Stimulated activated CD4-positive, alpha-beta T cell treated with anti-CD3 and anti-CD28 coated beads, Interleukin-15, amount 100 ng/mL, for 48 hours (primary cell): Measurements from ENCODE around the gene MEI1.
"Not testable (repeated sequence)": the region's sequence is repeated elsewhere in the genome, so short reads cannot be mapped to it uniquely, and the experiment has no call there.

Experiments
- DNase-seq, 2 donors: peaks; one replicate each; pipeline ENCODE4 v3.0.0-alpha.2; 2020; ENCODE audit warnings: low read depth in 2 of 2

MEI1 gene

GRCh38 chr22:41699264-41700107 is at the start of gene MEI1:
Gene MEI1 (plus strand): TSS chr22:41699503. CDS start chr22:41699539, 36 bp downstream.
- DNase-seq: peak; percentile 88 to 90

DNA sequence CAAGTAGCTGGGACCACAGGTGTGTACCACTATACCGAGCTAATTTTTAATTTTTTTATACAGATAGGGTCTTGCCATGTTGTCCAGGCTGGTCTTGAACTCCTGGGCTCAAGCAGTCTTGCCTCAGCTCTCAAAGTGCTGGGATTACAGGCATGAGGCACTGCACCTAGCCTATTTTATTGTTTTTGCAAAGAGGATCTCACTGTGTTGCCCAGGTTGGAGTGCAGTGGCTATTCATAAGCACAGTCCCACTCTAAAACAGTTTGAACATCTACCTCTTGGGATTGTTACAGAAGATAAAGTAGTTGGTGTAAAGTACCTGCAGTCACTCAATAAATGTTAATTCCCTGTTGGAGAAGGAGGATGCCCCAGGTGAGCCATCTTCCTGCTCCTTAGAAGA is 49.1 kb upstream of the MEI1 start:
- no peak for DNase-seq

DNA sequence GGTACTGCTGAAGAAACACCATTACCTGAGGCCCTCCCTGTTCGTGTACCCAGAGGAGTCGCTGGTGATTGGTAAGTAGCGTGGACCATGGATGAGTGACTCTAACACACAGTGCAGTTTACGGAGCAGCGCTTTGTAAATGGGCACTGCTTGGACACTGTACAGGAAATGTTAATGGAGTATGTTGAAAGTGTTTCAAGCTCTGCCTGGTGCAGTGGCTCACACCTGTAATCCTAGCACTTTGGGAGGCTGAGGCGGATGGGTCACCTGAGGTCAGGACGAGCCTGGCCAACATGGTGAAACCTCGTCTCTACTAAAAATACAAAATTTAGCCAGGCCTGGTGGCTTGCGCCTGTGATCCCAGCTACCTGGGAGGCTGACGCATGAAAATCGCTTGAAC is 48.5 kb upstream of the MEI1 start:
- DNase-seq: no peak

- no peak for DNase-seq
These were observed 45.0 kb upstream of the MEI1 start for GRCh38 chr22:41654322-41654721.

DNA sequence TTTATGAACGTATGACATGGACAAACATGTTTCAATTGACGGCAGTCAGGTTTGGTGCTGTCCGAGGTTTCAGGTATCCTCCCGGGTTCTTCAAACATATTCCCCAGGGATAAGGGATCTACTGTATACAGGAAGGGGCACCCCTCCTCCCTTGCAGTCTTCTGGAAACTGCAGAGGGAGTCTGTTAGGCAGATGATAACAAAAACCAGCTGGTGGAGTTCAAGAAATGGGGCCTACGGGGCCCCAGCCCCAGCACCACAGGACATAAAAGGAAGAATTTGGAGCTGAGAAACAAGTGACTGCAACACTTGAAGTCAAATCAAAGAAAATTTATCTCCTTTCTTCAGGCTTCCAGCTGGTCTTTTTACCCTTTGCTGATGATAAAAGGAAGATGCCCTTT is 42.7 kb upstream of the MEI1 start:
- no peak for DNase-seq

- no peak for DNase-seq
These were observed 41.6 kb upstream of the MEI1 start for GRCh38 chr22:41657709-41658108.

DNA sequence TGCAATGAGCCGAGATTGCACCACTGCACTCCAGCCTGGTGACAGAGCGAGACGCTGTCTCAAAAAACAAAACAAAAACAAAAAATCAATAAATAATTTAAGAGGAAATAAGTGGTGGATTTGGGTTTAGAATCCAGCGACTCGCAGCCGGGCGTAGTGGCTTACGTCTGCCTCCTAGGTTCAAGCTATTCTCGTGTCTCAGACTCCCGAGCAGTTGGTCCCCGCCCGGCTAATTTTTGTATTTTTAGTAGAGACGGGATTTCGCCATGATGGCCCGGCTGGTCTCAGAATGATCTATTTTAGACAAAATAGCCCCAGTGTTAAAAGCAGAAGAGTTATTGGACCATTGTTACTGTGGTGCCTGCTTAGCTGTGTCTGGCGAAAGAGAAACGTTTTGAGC is 40.4 kb upstream of the MEI1 start:
- no peak for DNase-seq

DNA sequence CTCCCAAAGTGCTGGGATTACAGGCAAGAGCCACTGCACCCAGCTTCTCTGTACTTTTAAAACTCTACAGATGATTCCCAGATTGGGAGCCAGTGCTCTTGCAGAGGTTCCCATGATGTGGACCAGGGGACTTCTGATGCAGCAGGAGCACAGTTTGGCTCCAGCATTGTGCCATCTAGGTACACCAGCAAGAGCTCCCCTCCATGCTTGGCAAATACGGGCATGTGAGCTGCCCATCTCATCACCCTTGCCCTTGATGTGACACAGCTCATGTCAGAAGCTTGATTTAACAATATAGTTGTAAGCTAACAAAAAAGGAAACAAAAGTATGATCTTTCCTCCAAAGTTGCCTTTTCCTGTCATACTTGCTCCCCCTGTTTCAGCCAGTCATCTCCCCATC is 39.4 kb upstream of the MEI1 start:
- DNase-seq: no peak

GRCh38 chr22:41660416-41660815 is 38.9 kb upstream of the MEI1 start:
- DNase-seq: no peak

DNA sequence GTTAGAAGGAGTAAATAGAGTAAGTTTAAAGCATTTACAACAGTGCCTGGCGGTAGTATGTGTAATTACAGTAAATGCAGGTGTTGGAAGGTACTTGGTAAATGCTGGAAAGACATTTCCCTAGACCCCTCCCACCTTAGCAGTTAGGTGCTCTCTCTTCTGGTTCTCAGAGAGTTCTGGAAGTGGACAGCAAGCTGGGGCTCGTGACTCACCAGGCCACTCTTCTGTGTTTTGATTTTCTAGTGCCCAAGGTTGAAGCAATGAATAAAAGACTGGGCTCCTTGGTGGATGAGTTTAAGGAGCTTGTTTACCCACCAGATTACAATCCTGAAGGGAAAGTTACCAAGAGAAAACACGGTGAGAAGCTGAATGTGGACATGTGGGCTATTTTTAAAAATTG is 38.2 kb upstream of the MEI1 start:
- DNase-seq: no peak

- no peak for DNase-seq
These were observed 37.6 kb upstream of the MEI1 start for GRCh38 chr22:41661713-41662112.

GRCh38 chr22:41663594-41663993 is 35.7 kb upstream of the MEI1 start:
- not testable (repeated sequence) for DNase-seq

DNA sequence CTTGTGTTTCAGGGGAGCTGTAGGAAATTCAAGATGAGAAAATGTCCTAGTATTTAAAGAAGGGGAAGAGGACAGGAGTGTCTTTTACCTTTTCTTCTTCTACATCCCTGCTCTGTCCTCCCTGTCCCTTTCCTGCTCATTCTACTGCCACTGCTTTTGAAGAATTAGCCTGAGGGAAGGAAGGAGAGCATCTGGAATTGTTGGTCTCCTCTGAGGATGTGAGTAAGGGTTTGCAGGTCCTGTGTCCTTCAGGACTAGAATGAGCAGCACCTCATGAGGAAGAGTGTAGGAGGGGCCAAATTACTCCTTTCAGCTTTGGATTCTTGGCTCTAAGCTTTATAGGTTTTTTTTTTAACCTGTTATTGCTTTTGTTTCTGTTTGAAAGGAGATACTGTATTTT is 34.8 kb upstream of the MEI1 start:
- DNase-seq: no peak

- DNase-seq: no peak
These were observed 34.4 kb upstream of the MEI1 start for GRCh38 chr22:41664951-41665350.

DNA sequence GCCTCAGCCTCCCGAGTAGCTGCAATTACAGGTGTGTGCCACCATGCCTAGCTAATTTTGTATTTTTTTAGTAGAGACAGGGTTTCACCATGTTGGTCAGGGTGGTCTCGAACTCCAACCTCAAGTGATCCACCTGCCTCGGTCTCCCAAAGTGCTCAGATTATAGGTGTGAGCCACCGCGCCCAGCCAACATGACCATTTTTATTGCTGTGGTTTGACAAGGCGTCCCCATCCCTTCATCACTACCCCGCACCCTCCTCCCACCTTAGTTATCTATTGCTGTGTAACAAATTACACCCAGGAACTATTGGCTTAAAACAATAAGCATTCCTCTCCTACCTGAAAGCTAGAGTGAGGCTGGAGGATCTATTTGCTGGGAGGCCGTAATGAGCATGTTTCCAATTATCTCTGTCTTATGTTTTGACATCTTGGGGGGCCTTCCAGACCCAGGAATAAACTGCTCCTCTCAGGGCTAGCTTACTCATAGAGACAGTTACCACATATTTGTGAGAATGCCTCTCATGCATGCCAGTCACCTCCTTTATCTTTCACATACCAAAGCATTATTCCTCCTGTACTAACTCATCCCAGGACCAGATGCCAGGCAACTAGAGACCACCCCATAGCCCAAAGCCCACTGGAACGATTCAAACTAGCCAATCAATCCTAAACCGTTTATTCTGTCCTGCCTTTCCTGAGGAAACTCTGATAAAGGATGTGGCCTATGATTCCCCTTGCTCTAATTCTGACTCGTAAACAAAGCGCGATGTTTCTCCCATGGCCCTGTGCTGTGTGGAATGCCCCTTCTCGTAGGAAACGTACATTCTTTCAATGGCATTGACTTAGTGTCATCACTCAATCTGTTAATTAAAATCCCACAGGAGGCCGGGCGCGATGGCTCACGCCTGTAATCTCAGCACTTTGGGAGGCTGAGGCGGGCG is 30.1 kb upstream of the MEI1 start:
- no peak for DNase-seq

- DNase-seq: not testable (repeated sequence)
These were observed 27.2 kb upstream of the MEI1 start for GRCh38 chr22:41672096-41672495.

GRCh38 chr22:41672780-41673509 is 26.4 kb upstream of the MEI1 start:
- no peak for DNase-seq

DNA sequence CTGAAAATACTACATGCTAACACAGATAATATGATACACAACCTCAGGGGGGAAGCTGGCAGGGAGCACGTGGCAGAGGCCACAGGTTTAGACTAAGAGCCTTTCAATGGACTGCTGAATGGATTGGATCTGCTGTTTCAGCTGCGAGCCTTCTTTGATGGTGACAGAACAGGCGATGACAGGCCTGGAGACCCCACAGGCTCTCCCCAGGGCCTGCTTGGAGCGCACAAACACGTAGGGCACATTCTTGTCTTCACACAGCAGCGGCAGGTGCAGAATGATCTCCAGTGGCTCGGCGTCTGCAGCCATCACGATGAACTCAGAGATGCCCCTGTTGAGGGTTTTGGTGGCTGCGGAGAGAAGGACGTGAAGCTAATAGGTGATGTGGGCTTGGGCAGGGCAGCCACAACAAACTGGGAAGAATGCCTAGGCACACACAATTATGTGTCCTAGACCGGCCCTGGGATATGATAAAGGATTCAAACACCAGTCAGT is 24.4 kb upstream of the MEI1 start:
- no peak for DNase-seq

DNA sequence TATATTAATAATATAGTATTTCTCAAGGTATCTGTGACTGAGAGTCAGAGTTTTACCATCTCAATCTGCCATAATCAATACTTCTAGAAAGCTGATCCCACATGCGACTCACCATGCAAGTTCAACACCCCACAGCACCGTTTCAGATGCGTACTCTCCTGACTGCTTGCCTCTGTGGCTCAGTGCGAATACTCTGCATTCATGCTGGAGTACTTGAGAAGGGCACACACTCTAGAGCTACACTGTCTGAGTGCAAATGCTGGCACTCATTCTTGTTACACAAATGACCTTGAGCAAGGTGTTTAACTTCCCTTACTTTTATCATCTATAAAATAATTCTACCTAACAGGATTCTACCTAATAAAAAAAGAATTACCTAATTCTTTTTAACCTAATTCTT is 23.2 kb upstream of the MEI1 start:
- DNase-seq: no peak

GRCh38 chr22:41681616-41682015 is 17.7 kb upstream of the MEI1 start:
- DNase-seq: no peak

DNA sequence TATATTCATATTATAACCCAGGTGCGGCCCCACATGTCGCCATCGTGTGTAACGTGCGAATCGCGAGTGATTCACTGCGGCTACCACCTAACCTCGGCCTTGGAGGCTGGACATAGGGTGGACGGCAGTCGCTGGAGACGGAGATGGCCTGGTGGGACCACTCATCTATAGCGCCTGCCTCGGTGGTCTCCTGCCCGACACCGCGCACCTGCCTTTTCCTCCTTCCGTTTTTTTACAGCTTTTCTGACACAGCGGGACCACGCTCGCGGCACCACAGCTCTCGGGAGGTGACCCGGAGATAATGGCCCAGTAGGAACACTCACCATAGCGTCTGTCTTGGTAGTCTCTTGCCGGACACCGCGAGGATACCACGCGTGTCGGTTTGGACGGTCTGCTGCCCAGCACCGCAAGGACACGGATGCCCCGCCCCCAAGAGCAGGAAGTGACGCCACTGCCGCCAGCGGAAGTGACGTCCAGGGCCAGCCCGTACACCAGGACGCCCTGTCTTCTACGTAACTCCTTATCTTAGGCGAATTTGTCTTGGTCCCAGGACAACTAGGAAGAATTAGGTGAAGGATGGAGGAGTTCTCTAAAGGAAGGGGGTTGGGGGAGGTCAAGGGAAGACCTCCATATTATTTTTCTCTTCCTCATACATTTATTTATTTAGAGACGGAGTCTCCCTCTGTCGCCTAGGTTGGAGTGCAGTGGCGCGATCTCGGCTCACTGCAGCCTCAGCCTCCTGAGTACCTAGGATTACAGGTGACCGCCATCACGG is 17.1 kb upstream of the MEI1 start:
- DNase-seq: peak; percentile 69 to 73
